ENCODE measurements around the gene OR52N1. TPM values are rescaled to one million over a fixed set of nuclear protein-coding genes. Genes with fewer than 3 reads are reported as not detected.

The OR52N1 gene
- total and polyA plus RNA-seq, 2 of the 4 experiments (the other 2 are of a cell fraction) = not detected

DNA sequence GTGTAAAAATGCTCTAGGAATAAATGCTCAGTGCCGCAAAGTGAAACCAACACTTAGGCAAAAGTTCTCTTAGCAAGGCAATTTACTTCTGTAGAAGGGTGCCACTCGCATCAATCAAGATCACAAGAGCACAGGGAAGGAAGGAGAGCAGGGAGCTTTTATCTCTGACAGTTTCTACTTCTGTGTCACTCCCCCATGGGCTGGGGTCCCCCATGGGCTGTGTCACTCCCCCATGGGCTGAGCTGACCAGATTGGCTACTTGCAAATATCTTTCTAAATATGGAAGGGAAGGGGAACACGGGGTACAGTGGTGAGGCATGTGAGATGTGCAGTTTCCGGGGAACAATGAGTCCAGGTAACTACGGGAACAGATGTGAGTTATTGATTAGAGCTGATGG lies 18.1 kb upstream of the OR52N1 start (continued):
- TF ChIP-seq, protein P1, sequence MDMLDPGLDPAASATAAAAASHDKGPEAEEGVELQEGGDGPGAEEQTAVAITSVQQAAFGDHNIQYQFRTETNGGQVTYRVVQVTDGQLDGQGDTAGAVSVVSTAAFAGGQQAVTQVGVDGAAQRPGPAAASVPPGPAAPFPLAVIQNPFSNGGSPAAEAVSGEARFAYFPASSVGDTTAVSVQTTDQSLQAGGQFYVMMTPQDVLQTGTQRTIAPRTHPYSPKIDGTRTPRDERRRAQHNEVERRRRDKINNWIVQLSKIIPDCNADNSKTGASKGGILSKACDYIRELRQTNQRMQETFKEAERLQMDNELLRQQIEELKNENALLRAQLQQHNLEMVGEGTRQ (IDR thresholded peaks at IDR 0.05; ENCODE audit: low read depth, low read length) = no peak

DNA sequence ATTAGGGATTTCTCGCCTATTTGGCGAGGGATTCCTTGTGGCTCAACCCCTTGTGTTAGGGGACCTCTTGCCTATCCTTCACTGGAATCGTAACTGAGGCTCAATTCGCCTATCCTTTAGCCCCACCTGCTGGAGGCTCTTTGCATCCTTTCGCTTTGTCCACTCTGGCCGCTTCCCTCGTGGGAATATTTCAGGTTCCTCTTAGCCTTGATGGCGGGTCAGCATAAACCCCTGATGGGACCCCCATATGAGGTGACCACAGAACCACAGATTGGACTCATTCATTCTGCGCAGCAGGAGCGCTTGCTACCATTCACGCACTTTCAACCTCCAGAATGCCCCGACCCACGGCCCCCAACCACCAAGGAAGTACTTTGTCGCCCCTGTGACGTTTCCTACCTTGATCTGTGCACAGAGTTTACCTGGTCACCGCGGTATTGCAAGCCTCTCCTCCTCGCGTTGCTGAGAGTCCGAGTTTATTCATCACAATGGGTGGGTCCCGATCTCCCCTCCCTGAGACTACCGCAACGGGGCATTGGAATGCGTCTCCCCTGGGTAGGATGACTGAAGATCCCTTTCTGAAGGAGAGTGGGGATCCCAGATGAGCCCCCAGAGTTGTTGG lies 17.5 kb upstream of the OR52N1 start, which contains the start of gene OR52N2:
Gene OR52N2, plus strand, starts transcription at position 425 of the 622 bp plus-strand sequence. CDS start 11,412 bp downstream, outside the sequence.
- Histone ChIP-seq H4K8ac (ENCODE audit: low read depth in 2 of 2, low read length in 2 of 2) (no peak within 1 kb of the TSS), H3K27ac (ENCODE audit: insufficient read depth, low read length) (no peak within 1 kb of the TSS), H2AFZ (replicated peaks; ENCODE audit: low read length, poor library complexity) (peak within 1 kb of the TSS; percentile 89), H3K56ac (ENCODE audit: extremely low read depth, insufficient read depth, low read length) (no peak within 1 kb of the TSS), H2BK15ac (ENCODE audit: low read depth, low read length) (no peak within 1 kb of the TSS), H3K4me3 (ENCODE audit: insufficient read depth, low read depth, low read length) (peak within 1 kb of the TSS; percentile 45), H2BK120ac (ENCODE audit: low read depth, low read length) (no peak within 1 kb of the TSS), H3K23ac (ENCODE audit: low read depth, low read length) (no peak within 1 kb of the TSS), H3K18ac (ENCODE audit: low read depth, low read length) (no peak within 1 kb of the TSS), H3K79me1 (ENCODE audit: low read depth in 1 of 2, low read length in 2 of 2) (no peaks in the 10 kb centered on the region), H4K20me1 (ENCODE audit: insufficient read depth, low read length) (no peaks in the 10 kb centered on the region), H2AK9ac (replicated peaks; ENCODE audit: low read depth, low read length, poor library complexity) (no peak within 1 kb of the TSS), H3K9me3 (ENCODE audit: control insufficient read depth, insufficient read depth, low read length) (no peaks in the 10 kb centered on the region), H2BK20ac (ENCODE audit: low read depth, low read length) (no peak within 1 kb of the TSS), H3K14ac (replicated peaks; ENCODE audit: low read depth, low read length) (no peak within 1 kb of the TSS), H3K9me1 (ENCODE audit: insufficient read depth, low read length) (no peaks in the 10 kb centered on the region), H3K36me3 (ENCODE audit: control insufficient read depth, insufficient read depth, low read length) (no peaks in the 10 kb centered on the region), H3K9ac (ENCODE audit: low read depth, low read length) (no peak within 1 kb of the TSS), H3K4ac (ENCODE audit: low read depth, low read length) (no peak within 1 kb of the TSS), H2AK5ac (ENCODE audit: low read depth, low read length) (no peak within 1 kb of the TSS), H4K5ac (ENCODE audit: low read depth, low read length) (no peak within 1 kb of the TSS), H3K4me2 (ENCODE audit: low read depth, low read length) (peak within 1 kb of the TSS; percentile 90), H2BK5ac (ENCODE audit: low read depth, low read length, poor library complexity, severe bottlenecking) (no peak within 1 kb of the TSS), H3K4me1 (ENCODE audit: control insufficient read depth, insufficient read depth, low read length) (no peaks in the 10 kb centered on the region), H3K27me3 (ENCODE audit: control insufficient read depth, insufficient read depth, low read length) (peaks cover 7% of the 10 kb centered on the region), H4K91ac (ENCODE audit: insufficient read depth, low read depth, low read length) (no peak within 1 kb of the TSS)
- dilution Hi-C loops (cut with HindIII; ENCODE audit: low sequenced_read_pairs, unreplicated experiment) (no loop called here), intact Hi-C loops (cut with micrococcal nuclease) (loop anchor here (1.0 to 10.0 kb wide), 9 partner anchors 124 to 1624 kb away; partner anchors contain the start of gene TRIM5), in situ Hi-C loops (cut with MboI; ENCODE audit: low sequenced_read_pairs) (no loop called here)
- WGBS, 2 experiments (ENCODE audit: extremely low coverage in 2 of 2, insufficient read length in 1 of 2) = 15% methylated on average over 10 of the region's 24 CpGs; no CpG with 5 or more reads in 1 of the 2 experiments
- POLR2A ChIA-PET (ENCODE audit: unreplicated experiment) = no interaction called here
- TF ChIP-seq, protein P1 (IDR thresholded peaks at IDR 0.05; ENCODE audit: low read depth, low read length) = no peak
- TF ChIP-seq, protein P2, sequence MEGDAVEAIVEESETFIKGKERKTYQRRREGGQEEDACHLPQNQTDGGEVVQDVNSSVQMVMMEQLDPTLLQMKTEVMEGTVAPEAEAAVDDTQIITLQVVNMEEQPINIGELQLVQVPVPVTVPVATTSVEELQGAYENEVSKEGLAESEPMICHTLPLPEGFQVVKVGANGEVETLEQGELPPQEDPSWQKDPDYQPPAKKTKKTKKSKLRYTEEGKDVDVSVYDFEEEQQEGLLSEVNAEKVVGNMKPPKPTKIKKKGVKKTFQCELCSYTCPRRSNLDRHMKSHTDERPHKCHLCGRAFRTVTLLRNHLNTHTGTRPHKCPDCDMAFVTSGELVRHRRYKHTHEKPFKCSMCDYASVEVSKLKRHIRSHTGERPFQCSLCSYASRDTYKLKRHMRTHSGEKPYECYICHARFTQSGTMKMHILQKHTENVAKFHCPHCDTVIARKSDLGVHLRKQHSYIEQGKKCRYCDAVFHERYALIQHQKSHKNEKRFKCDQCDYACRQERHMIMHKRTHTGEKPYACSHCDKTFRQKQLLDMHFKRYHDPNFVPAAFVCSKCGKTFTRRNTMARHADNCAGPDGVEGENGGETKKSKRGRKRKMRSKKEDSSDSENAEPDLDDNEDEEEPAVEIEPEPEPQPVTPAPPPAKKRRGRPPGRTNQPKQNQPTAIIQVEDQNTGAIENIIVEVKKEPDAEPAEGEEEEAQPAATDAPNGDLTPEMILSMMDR (conservative IDR thresholded peaks at IDR 0.05; ENCODE audit: low read depth, low read length) = peak; percentile 89
- TF ChIP-seq RAD21 (IDR thresholded peaks at IDR 0.05; ENCODE audit: low read length) = peak; percentile 95
- TF ChIP-seq MXI1 (IDR thresholded peaks at IDR 0.05; ENCODE audit: borderline replicate concordance, low read depth, low read length) = no peak
- peak; percentile 73 for TF ChIP-seq SMC3 (IDR thresholded peaks at IDR 0.05; ENCODE audit: low read depth, low read length)
- CTCF ChIA-PET = interaction anchor here (1.9 kb wide), 1 partner anchor 332 kb away, joined by 8 read pairs; no protein-coding TSS in a partner anchor
- peak; percentile 99 for ATAC-seq (ENCODE audit: low read depth)
- peak; percentile 65 for DNase-seq
- BruUV-seq (replicated peaks) = no TSS peak
